Erythroblast (primary cell): ENCODE measurements around the gene SSBP3.

ENCODE experiments used
- GATA1 ChIP-seq: IDR thresholded peaks from 2 replicates; pipeline ENCODE4 v1.6.1; 2011; ENCODE audit warnings: low read depth, mild to moderate bottlenecking, control low read depth, low read length, moderate library complexity
- POLR2A ChIP-seq: IDR thresholded peaks from 2 replicates; pipeline ENCODE4 v1.6.1; 2011; ENCODE audit warnings: mild to moderate bottlenecking, low read length

DNA sequence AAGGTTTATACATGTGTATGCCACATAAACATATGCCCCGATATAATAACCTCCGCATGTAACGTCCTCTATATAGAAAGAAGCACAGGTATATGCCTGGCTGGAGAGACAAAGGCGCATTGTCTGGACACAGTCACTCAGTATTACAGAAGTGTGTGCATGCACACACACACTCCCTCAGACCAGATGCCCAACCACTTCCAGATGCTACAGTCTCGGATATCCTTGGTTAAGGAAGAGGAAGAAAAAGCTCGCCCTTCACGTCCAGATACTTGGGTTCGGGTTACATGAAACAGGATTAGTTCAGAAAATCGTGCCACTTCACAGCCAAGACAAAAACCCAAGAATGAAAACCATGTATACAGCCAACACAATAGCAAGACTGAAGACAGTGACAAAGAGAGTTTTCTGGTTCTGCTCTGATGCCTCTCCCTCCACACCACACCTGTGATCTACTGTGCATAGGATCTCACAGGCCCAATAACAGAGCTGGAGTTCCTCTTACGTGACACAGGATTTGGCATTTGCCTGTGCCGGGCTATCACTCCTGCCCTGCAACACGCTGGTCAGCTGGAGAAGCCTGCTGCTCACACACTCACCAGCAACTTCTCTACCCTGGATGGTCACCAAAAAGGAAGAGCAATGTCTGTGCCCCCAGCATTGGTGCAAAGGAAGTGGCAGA lies 75.0 kb downstream of the SSBP3 start:
- TF ChIP-seq POLR2A: no peak
- TF ChIP-seq GATA1: no peak
